A204.1 (cell line): ENCODE results near the gene ZNF277.

Experiments
- FAIRE-seq: peaks from 2 replicates; lab custom pipeline; 2012; peaks lifted over from hg19 to GRCh38; lab: Jason Lieb, UNC

ZNF277 gene

DNA sequence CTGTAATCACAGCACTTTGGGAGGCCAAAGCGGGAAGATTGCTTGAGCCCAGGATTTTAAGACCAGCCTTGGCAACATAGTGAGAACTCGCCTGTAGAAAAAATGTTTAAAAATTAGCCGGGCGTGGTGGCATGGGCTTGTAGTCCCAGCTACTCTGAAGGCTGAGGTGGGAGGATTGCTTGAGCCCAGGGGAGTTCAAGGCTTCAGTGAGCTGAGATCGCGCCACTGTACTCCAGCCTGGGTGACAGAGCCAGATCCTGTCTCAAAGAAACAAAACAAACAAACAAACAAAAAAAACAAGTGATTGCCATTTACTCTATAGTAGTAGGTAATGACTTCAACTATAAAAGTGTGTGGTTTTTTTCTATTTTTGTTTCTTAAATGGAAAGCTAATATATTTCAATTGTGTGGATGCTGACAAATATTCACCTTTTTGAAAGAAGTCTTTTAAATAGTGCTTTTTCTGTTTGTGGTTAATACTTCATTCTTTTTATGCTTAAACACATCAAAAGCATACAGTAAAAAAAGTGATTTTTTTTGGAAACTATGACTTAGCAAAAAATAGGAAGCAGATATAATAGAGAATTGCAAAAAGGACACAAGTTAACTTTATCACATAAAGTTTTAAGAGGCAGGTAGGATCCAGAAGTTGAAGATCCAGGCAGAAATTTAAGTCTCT, 48.4 kb downstream of the ZNF277 start:
- peak; percentile 21 for FAIRE-seq

DNA sequence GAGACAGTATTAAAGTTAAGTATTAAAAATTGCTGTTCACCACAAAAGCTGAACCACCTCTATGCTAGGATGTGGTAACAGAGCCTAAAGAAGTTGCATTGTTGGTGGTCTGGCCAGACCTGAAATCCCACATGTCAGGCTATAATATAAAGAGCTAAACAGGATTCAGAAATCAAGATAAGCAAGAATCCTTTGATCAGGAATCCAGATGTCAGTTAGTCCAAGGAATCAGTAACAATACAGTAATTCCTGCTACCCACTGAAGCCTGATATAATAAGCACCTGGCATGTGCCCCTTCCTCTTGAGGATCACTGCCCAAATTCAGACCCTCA, 48.9 kb downstream of the ZNF277 start:
- no peak for FAIRE-seq

DNA sequence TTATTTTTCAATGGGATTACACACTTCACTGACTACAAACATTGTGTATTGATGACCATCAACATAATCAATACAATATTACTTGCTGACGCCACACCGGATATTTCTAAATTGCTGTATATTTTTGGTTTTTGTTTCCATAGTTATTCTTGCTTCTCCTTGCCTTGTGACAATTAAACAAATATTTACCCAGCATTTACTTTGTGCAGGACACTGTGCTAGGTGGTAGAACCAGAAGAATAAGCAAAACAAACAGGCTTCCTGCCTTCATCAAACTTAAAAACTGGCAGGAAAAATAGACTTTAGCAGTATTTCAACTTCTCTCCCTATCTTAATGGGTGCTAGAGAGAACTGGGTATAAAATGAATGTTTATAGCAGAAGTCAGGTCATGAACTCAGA, 50.6 kb downstream of the ZNF277 start:
- no peak for FAIRE-seq

DNA sequence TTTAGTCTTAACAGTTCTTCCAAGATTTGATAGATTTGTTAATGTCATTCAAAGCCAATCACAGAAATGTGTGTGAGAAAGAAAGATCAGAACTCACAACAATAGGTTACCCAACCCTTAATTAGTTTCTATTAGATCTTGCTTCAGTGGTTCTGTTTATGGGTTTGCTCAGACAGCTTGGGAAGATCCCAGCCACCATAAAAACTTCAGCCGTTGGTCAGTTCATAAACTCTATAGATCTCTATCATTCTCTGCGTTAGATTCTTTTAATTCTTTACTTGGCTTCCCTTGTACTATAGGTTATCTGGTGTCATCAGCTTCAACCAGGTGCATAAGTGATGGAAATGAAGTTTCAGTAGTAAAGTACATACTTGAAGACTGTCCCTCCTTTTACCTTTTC, 54.4 kb downstream of the ZNF277 start:
- FAIRE-seq, result no peak

DNA sequence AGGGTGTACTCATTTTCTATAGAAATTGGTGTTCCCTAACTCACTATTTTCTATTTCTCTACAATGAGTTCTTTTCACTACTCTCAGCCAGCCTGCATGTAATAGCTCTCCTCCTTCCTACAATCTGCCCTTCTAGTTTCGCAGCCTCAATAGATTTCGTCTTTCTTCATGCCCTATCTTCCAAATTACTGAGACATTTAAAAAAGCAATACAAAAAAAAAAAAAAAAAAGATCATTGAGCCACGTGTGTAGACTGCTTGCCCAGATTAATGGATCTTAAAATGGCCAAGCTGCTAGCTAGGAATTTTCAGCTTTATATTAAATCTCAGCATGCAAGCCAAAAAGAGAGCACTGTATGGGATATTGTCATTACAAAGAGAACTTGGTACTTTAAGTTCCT, 55.5 kb downstream of the ZNF277 start:
- no peak for FAIRE-seq

DNA sequence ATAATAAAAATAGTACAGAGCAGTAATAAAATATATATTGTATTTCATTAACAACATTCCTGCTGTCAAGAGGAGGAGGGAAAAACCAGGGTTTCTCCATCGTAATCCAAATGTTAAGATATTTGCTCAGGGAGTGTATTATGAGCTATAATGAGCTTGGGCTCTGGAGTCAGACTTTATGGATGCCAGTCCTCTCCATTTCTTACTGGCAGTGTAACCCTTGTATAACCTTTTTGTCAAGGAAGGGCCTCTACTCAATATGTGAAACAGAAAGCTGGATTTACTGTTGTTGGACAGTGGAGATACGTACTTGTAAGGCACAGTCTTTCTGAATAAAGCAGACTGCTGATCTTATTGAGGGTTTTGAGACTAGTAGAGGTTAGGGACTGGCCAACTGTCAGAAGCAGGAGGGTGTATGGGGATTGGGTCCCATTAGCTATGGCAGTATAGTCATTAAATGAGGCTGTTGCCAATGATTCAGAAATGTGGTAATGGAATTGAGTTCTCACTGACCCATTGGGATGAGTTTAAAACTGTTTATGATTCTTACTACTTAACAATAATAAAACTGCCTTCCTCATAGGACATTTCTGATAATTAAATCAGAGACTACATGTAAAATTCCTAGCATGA, 56.5 kb downstream of the ZNF277 start:
- no peak for FAIRE-seq

DNA sequence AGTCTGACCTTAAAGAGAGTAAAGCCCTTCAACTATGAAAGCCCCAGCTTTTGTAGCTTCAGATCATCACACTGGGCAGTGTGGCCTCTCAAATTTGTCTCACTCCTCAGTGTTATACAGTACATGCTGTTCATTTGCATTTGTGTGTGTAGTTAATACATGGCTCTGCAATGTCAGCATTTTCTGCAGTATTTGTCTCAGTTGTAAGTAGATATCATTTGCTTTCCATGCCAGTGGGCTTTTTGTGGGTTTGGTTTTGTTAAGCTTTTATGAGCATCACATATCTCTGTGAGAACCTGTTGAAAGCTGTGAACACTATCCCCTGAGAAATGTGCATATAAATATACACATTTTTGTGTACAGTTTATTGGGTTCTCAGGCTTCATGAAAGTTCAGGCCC, 57.0 kb downstream of the ZNF277 start:
- FAIRE-seq, result no peak

DNA sequence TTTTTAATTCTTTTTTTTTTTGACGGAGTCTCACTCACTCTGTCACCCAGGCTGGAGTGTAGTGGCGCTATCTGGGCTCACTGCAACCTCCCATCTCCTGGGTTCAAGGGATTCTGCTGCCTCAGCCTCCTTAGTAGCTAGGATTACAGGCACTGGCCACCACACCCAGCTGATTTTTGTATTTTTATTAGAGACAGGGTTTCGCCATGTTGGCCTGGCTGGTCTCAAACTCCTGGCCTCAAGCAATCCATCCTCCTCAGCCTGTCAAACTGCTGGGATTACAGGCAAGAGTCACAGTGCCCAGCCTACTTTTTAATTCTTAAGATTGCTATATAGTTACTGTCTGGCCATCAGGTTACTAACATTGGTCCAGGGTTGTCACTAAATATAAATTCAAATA, 59.6 kb downstream of the ZNF277 start:
- no peak for FAIRE-seq

DNA sequence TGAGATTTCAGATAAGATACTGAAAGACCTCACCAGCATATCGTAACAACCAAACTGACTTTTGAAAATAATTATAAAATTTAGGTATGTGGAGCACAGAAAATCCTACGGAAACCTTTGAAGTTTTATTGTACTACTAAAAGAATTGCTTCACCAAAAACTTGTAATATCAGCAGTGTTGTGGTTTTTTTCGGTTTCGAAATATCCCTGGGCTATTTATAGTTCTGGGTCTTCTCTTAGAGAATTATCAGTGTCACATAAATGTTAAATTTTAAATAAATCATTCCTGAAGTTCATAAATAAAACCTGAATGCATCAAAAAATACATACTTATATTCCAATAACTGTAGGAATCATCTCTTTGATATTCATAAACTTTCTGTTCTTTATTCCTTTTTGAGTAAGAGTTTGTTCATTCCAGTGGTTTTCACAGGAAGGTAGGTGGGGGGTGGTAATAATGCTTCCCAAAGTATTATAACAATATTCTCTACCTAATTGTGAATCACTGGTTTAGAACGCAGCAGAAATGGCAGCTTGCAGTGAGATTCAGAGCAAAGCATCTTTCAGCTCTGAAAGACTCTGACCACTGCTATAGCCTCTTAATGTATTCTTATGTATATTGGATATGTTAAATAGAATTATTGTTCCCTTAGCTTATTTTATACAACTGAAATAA, 60.2 kb downstream of the ZNF277 start:
- FAIRE-seq, result no peak

DNA sequence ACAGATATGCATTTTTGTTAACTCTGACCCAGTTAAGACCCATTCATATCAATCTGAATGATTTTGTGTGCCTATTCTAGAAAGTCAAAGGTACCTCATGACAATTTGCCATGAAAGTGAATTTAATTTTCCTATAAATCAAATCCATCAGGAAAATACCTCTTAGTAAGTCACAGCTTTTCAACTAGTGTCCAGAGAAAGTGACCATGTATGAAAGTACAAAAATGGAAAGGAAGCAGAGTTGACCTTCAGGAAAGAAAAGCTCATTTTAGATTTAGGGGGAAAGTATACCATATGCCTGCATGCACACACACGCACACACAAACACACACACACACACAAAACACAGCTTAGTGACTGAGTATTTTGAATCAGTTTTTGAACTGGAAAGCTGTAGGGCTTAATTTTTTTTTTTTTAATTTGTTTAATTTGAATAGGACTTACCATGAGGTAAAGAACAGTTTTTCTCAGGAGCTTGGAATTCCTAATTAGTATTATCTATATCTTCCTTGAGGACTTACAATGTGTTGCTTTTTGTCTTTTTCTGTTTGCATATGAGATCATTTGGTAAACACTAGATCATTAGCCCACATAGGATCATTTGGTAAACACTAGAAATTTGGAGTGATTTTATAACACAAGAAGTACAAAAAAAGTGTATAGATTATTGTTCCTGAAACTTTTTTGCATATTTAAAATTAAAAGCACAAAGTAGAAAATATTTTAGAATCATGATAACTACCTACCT, 61.6 kb downstream of the ZNF277 start:
- no peak for FAIRE-seq

DNA sequence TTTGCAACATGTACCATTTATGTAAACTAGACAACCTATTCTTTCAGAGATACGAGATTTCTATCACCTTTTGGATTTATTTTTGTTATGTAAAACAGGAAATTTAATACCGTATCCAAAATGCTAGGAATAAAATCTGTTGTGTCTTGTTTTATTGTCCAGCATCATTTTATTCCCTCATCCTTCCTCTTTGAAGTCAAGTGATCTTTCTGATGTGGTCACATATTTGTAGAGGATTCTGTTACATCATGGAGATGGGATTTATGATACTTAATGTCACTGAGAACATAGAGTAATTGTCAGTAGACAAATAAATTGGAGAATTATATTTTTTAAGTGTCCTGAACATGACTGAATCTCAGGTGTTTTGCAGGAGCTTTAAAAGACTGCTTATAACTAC, 64.7 kb downstream of the ZNF277 start:
- no peak for FAIRE-seq

DNA sequence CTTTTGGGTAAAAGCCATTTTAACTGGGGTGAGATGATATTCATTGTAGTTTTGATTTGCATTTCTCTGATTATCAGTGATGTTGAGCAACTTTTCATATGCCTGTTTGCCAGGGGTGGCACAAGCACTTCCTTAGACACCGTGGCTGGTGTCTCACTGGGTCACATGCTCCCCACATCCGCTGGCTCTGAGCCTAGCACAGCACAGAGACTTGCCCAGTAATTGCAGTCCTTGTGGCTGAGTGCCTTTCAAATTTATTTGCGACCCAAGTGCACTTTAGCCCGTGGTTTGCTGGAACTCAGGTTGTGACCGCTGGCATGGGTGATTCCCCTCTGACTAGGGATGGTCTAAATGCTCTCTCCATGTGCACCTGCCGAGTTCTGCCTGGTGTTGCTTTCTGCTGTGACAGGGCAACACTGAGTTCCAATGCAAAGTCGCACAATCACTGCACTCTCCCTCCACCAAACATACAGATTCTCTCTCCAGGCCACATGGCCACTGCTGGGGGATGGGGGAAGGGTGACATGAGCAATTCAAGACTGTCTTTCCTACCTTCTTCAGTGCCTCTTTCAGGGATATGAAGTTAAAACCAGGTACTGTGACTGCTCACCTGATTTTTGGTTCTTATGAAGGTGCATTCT, 66.5 kb downstream of the ZNF277 start:
- no peak for FAIRE-seq

DNA sequence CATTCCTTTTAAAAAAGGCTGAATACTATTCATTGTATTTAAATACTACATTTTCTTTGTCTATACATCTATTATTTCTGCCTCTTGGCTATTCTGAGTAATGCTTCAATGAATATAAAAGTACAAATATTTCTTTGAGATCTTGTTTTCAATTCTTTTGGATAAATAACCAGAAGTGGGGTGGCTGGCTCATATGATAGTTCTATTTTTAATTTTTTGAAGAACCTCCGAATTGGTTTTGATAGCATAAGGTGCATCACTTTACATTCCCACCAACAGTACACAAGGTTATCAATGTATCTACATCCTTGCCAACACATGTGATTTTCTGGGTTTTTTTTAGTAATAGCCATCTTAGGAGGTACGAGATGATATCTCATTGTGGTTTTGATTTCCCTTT, 72.5 kb downstream of the ZNF277 start:
- FAIRE-seq, result no peak

DNA sequence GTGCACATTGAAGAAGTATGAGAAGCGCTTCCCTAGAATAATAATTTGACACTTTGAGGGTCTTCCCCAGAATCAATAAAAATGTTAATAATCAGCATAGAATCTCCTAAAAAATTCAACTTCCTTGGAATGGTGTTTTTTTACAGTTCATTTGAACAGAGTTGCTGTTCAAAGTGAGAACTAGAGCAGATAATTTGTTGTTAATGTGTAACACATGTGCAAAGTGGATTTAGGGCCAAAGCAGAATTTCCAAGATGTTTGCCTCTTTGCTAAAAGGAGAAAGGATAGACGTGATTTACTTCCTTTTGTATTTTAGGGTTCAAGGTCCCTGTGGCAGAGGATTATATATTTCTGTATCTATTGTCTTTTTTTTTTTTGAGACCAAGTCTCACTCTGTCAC, 73.8 kb downstream of the ZNF277 start:
- FAIRE-seq, result no peak

DNA sequence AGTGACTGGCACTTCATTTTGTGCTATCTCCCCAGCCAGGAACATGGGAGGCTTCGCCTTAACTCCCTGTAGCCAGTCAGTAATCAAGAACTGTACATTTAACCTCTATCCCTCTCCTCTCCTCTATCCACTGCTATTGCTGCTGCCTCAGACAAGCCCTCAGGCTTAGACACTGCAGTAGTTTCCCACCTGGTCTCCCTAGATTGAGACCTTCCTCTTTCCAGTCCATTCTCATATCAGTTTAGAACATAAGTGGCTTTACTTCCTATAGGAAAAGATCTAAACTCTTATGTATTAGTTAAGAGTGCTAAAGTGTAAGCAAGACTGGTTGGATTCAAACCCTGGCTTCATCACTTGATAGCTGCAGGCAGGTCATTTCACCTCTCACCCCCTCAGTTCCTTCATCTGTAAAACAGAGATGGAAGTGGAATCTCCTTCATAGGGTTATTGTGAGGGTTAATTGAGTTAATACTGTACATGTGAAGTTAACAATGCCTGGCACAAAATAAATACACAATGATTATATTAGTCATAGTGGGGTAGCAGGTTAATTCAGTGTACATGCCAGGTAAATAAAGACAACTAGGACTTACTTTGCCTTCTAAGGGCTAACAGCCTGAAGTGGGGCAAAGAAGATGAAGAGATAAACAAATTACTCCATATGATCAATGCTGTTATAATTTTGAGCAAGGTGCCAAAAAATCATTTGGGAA, 76.1 kb downstream of the ZNF277 start:
- no peak for FAIRE-seq

DNA sequence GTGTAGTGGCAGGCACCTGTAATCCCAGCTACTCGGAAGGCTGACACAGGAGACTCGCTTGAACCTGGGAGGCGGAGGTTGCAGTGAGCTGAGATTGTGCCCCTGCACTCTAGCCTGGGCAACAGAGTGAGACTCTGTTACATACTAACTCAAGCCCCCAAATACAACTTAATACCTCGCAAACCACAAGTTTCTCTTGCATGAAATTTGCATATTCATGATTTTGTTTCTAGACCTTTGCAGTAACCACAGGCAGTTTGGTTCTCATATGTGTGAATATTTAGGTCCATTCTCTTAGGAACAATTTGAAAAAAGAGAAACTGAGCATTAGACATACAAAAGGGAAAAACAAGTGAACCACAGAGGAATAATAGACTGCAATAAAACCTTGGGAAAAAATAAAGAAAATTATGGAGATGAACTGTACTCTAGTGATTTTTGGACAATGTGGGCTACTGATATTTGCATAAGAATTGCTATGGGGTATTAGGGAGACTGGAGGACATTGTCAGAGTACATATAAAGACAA, 77.0 kb downstream of the ZNF277 start:
- no peak for FAIRE-seq

DNA sequence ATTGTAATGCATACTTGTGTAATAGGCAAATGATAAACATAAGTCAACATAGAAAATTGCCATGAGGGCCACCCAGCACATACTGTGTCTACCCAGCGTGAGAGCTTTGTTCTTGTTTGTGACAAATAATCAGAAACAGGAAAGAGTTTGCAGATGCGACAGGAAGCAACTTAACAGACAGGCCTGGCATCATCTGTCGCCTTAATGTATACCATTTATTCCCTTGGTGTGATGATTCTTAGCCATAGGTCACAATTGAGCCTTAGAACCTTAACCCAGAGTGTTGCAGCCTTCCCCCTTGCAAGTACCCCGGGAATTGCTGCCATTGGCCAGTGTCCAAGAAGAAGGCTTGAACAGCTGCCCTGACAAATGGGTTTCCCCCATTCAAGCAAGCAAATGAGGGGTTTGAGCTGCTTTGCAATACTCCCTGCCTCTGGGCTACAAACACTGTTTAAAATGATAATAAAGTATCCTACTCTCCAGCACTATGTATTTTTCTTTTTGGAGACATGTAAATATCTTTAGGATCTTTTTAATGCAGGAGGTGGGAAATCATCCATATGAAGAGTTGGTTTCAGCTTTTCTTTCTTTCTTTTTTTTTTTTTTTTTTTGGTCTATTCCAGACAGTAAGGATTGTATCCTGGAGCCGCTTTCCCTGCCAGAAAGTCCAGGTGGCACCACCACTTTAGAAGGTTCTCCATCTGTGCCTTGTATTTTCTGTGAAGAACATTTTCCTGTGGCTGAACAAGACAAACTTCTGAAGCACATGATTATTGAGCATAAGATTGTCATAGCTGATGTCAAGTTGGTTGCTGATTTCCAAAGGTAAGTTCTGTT, 80.0 kb downstream of the ZNF277 start:
- no peak for FAIRE-seq

DNA sequence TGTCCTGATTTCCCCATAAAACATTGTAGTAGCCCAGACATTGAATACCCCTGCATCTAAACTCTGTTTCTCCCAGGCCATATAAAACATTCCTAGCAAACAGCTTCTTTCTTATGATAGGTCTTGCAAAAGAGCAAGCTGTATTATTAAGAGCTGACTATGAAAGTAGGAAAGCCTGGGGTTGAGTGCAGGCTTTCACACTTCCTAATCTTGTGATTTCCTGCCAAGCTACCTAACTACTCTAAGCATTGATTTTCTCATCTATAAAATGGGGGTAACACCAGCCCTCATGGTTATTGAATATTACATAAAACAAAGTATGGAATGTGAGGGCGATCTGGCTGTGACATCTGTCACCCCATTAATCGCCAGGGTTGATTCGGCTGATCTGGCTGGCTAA, 81.8 kb downstream of the ZNF277 start:
- FAIRE-seq, result no peak

DNA sequence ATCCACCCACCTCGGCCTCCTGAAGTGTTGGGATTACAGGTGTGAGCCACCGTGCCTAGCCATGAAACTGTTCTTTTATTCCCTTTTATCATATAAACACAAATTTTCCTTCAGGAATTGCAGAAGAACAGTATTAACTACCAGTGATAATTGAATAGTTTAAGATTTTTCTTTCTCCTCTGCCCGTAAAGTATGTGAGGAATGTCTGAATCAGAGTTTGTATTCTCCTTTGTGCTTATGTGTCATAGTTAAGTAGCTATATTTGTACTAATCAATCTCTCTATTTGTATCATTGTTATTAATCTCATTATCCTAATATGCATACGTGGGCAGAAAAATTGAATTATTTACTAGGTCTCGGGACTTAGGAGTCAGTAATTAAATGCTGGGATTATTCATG, 83.6 kb downstream of the ZNF277 start:
- no peak for FAIRE-seq

DNA sequence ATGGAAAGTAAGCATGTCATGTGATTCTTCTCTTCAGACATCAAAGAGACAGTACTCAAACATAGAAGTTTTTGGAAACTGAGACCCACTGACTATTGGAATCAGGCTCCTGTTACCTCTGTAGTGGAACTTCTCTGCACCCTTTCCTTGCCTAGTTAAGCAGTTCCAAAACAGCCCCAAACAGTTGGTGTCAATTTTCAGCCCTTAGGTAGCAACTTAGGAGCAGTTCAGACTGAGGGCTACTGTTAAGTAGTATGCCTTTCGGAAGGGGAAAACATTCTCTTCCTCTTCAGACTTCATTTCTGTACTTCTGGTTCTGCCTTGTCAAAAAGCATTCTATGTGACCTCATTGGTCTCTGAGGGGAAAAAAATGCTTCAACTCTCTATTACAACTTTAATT, 85.7 kb downstream of the ZNF277 start:
- FAIRE-seq, result no peak

DNA sequence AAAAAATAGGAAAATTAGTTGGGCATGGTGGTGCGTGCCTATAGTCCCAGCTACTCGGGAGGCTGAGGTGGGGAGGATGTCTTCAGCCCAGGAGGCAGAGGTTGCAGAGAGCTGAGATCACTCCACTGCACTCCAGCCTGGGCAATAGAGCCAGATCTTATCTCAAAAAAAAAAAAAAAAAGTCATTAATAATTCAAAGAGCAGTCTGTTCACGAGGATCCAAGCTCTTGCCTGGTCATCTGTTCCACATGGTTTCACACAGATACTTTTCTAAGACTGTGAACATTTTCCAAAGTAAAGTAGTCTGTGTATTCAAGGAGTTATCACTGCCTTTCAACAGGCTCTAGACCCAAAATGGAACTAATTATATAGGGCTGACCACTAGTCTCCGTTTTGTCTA, 86.9 kb downstream of the ZNF277 start:
- no peak for FAIRE-seq
